Kidney (tissue), 14 donors: ENCODE measurements around the gene ACMSD. TPM values are rescaled to one million over a fixed set of nuclear protein-coding genes. Genes with fewer than 3 reads are reported as not detected.

Experiments
- DNase-seq, 5 donors: peaks; one replicate each; pipeline ENCODE4 v3.0.0-alpha.2; 2013 to 2020
- FAIRE-seq: peaks from 2 replicates; lab custom pipeline; 2012; peaks lifted over from hg19 to GRCh38; lab: Jason Lieb, UNC
- H3K27ac ChIP-seq, 2 donors: one replicate each; pipeline ENCODE4 v1.7.0; 2013; ENCODE audit warnings: low read depth in 2 of 2, low read length in 2 of 2, inconsistent platforms in 1 of 2
- H3K27me3 ChIP-seq: one replicate; pipeline ENCODE4 v1.7.1; 2013; ENCODE audit warnings: low read length, inconsistent platforms; ENCODE audit not compliant: control insufficient read depth, insufficient read depth
- H3K36me3 ChIP-seq, 3 donors: one replicate each; pipeline versions ENCODE4 v1.7.0 to v1.7.1; 2013; ENCODE audit warnings: low read length in 3 of 3, control low read depth in 1 of 3, inconsistent platforms in 1 of 3; ENCODE audit not compliant: insufficient read depth in 3 of 3, control insufficient read depth in 2 of 3
- H3K4me1 ChIP-seq, 3 donors: one replicate each; pipeline versions ENCODE4 v1.7.0 to v1.7.1; 2013; ENCODE audit warnings: low read length in 3 of 3, inconsistent platforms in 1 of 3, low read depth in 1 of 3; ENCODE audit not compliant: control insufficient read depth in 2 of 3, insufficient read depth in 2 of 3
- H3K4me3 ChIP-seq, 3 donors: one replicate each; pipeline versions ENCODE4 v1.7.0 to v1.8.1; 2013; ENCODE audit warnings: low read length in 3 of 3, control low read depth in 1 of 3, inconsistent platforms in 1 of 3
- H3K9ac ChIP-seq, 3 donors: one replicate each; pipeline versions ENCODE4 v1.7.0 to v1.7.1; 2013; ENCODE audit warnings: low read length in 3 of 3, control low read depth in 1 of 3, inconsistent platforms in 1 of 3
- H3K9me3 ChIP-seq, 3 donors: one replicate each; pipeline versions ENCODE4 v1.7.0 to v1.7.1; 2013; ENCODE audit warnings: low read length in 3 of 3, control low read depth in 1 of 3, inconsistent platforms in 1 of 3; ENCODE audit not compliant: control insufficient read depth in 2 of 3, insufficient read depth in 1 of 3
- intact Hi-C: fragments of 100-400 bp; cut with DNase I; formaldehyde crosslinking; loops from one replicate; pipeline ENCODE4 v1.11.1; 2022
- polyA plus RNA-seq: library from polyadenylated mRNA; stranded (reverse); fragments of 350-450 nt; fragmentation: Illumina TruSeq; extraction: RNeasy Lipid Tissue Mini Kit (QIAGEN cat#74804); gene quantifications from one replicate; pipeline ENCODE4 v1.2.3, GENCODE V29; 2014; ENCODE audit warnings: low read depth, low replicate concordance; ENCODE audit not compliant: insufficient read depth
- total RNA-seq: library from RNA; stranded (reverse); fragmentation: NEBNext Ultra II Directional; extraction: Animal tissue kit (Norgen Biotek cat#: 25700); gene quantifications from one replicate; pipeline ENCODE4 v1.2.1, GENCODE V29; 2021
- TF ChIP-seq, protein P1 (sequence below): IDR thresholded peaks from 3 replicates; pipeline ENCODE4 v1.5.1; 2012; ENCODE audit warnings: mild to moderate bottlenecking, moderate library complexity, borderline replicate concordance; ENCODE audit not compliant: insufficient read depth; ENCODE audit errors: extremely low read depth
- donor health status: control.
- donor health status: control.
- donor health status: control.
- donor health status: control.
- donor health status: control.
- donor health status: DM: yes; HTN: yes; CAD: no.
- donor health status: Normal renal cell carcinoma (clear cell type).

Gene ACMSD
- total and polyA plus RNA-seq, 2 donors from 2014 or later: 44.0 to 152 TPM

DNA sequence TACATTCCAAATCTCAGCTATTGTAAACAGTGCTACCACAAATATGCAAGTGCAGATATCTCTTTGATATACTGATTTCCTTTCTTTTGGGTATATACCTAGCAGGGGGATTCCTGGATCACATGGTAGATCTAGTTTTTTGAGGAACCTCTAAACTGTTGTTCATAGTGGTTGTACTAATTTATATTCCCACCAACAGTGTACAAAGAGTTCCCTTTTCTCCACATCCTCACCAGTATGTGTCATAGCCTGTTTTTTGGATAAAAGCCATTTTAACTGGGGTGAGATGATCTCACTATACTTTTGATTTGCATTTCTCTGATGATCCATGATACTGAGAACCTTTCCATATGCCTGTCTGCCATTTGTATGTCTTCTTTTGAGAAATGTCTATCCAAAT, 73.9 kb downstream of the ACMSD start:
- FAIRE-seq (no peak), DNase-seq (no peak)
- Histone ChIP-seq H3K9me3 (no peaks in the 10 kb centered on the region), H3K4me3 (no peak overlapping the region), H3K27ac (no peak overlapping the region), H3K4me1 (peaks cover 0 to 2% (median 0%) of the 10 kb centered on the region in 3 donors), H3K27me3 (no peaks in the 10 kb centered on the region), H3K9ac (no peak overlapping the region), H3K36me3 (no peaks in the 10 kb centered on the region)
- intact Hi-C loops: no loop called here
- TF ChIP-seq, protein P1, sequence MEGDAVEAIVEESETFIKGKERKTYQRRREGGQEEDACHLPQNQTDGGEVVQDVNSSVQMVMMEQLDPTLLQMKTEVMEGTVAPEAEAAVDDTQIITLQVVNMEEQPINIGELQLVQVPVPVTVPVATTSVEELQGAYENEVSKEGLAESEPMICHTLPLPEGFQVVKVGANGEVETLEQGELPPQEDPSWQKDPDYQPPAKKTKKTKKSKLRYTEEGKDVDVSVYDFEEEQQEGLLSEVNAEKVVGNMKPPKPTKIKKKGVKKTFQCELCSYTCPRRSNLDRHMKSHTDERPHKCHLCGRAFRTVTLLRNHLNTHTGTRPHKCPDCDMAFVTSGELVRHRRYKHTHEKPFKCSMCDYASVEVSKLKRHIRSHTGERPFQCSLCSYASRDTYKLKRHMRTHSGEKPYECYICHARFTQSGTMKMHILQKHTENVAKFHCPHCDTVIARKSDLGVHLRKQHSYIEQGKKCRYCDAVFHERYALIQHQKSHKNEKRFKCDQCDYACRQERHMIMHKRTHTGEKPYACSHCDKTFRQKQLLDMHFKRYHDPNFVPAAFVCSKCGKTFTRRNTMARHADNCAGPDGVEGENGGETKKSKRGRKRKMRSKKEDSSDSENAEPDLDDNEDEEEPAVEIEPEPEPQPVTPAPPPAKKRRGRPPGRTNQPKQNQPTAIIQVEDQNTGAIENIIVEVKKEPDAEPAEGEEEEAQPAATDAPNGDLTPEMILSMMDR: no peak

GRCh38 chr2:134917360-134917865, 79.0 kb downstream of the ACMSD start:
- Histone ChIP-seq H3K4me3 (peak overlapping the region; percentile 78 to 94 (median 94)), H3K4me1 (peaks cover 0 to 7% (median 3%) of the 10 kb centered on the region in 3 donors), H3K9ac (peak overlapping the region; percentile 89 to 92 (median 92)), H3K9me3 (no peaks in the 10 kb centered on the region), H3K27ac (peak overlapping the region; percentile 77 to 98), H3K36me3 (no peaks in the 10 kb centered on the region), H3K27me3 (no peaks in the 10 kb centered on the region)
- FAIRE-seq (no peak), DNase-seq (peak in 3 of 5 donors; percentile 11 to 75 (median 73))
- TF ChIP-seq, protein P1: no peak
- intact Hi-C loops: no loop called here

DNA sequence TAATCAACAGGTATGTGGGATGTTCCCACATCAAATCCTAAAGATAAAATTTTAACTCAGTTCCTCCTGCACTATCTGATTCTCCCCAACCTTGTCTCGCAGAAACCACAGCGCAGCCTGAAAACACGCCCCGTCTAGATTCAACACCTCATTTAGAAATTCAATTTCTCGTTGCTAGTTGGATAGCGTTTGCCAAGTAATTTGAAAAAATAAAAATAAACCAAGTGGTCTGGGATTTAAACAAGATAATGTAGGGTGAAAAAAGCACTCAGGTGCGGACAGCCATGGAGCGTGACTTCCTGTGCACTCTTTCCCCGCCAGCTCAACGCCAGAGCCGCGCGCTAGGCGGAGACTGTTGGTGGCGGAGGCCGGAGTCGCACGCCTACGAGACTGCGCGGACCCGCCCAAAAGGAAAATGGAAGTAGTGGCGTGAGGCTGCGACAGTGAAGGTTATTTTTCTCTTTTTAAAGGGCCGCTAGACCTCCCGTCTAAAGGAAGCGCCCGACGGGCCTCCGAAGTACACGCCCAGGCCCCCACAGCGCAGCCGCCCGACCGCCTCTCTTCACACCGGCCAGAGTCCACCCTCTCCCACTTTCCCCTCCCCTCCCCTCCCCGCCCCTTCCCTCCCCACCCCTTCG, 79.6 kb downstream of the ACMSD start:
- H3K4me3 ChIP-seq: peak overlapping the region; percentile 78 to 94 (median 94)
- TF ChIP-seq, protein P1: peak; percentile 25
- no peaks in the 10 kb centered on the region for H3K27me3 ChIP-seq
- DNase-seq: peak in 2 of 5 donors; percentile 96 to 97
- peak overlapping the region; percentile 88 to 98 for H3K27ac ChIP-seq
- peak; percentile 66 for FAIRE-seq
- H3K4me1 ChIP-seq: peaks cover 0 to 7% (median 3%) of the 10 kb centered on the region in 3 donors
- H3K36me3 ChIP-seq: no peaks in the 10 kb centered on the region
- no peaks in the 10 kb centered on the region for H3K9me3 ChIP-seq
- intact Hi-C loops: no loop called here
- H3K9ac ChIP-seq: peak overlapping the region; percentile 89 to 92 (median 92)
